Activated naive CD8-positive, alpha-beta T cell (primary cell): Measurements from ENCODE around the gene NDUFB2.
A peak's percentile ranks its signal among the peaks of the same experiment; 100 is the strongest.
"Not testable (repeated sequence)": the region's sequence is repeated elsewhere in the genome, so short reads cannot be mapped to it uniquely, and the experiment has no call there.

Source experiments
- H3K27ac Mint-ChIP-seq: one replicate; pipeline ENCODE4 v1.8.0; 2021; ENCODE audit warnings: mixed read lengths
- H3K27me3 Mint-ChIP-seq: one replicate; pipeline ENCODE4 v1.8.0; 2021; ENCODE audit warnings: mixed read lengths
- H3K36me3 Mint-ChIP-seq: one replicate; pipeline ENCODE4 v1.8.0; 2021; ENCODE audit warnings: mixed read lengths
- H3K4me1 Mint-ChIP-seq: one replicate; pipeline ENCODE4 v1.8.0; 2021; ENCODE audit warnings: low read depth, mixed read lengths
- H3K4me3 Mint-ChIP-seq: one replicate; pipeline ENCODE4 v1.8.0; 2021; ENCODE audit warnings: mild to moderate bottlenecking, mixed read lengths
- H3K9me3 Mint-ChIP-seq: one replicate; pipeline ENCODE4 v1.8.0; 2021; ENCODE audit warnings: low read depth, mixed read lengths

NDUFB2 gene

DNA sequence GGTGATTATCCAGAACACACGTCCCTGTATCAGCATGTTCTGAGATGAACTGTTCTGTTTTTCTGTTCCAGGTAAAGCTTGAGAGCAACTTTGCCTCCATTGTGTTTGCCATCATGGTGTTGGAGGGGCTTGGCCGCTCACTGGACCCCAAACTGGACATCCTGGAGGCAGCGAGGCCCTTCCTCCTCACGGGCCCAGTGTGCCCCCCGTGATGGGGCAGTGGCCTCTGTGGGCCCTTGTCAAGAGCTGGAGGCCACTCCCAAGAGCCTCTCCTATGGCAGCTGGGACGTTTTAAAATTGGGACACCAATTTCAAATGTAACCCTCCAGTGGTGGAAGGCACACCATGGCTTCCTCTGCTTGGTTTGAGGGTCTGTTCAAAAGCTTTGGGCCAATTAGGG lies 1.9 kb upstream of the NDUFB2 start:
- Mint-ChIP-seq H3K4me1 (peaks cover 23% of the 10 kb centered on the region), H3K9me3 (no peaks in the 10 kb centered on the region), H3K36me3 (peaks cover 4% of the 10 kb centered on the region), H3K4me3 (no peak overlapping the region), H3K27me3 (no peaks in the 10 kb centered on the region), H3K27ac (no peak overlapping the region)

DNA sequence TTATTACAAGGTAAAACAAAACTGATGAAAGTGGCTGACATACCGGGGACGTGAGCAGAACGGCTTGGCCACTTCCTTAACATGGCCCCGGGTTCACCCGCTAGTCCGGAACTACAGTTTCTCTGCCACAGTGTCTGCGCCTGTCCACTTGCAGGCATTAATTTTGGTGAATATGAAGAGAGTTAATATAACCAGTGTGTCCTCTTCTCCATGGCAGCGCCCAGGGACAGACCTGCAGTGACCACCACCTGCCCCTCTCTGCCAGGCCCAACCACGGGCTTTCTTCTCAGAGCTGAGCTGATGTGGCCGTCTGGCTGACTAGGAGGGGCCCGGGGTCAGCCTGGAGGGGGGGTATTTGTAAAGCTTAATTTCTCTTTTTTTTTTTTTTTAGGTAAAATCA lies 1.1 kb upstream of the NDUFB2 start:
- Mint-ChIP-seq H3K4me1 (peaks cover 28% of the 10 kb centered on the region), H3K27ac (no peak overlapping the region), H3K27me3 (no peaks in the 10 kb centered on the region), H3K9me3 (no peaks in the 10 kb centered on the region), H3K4me3 (no peak overlapping the region), H3K36me3 (peaks cover 4% of the 10 kb centered on the region)

DNA sequence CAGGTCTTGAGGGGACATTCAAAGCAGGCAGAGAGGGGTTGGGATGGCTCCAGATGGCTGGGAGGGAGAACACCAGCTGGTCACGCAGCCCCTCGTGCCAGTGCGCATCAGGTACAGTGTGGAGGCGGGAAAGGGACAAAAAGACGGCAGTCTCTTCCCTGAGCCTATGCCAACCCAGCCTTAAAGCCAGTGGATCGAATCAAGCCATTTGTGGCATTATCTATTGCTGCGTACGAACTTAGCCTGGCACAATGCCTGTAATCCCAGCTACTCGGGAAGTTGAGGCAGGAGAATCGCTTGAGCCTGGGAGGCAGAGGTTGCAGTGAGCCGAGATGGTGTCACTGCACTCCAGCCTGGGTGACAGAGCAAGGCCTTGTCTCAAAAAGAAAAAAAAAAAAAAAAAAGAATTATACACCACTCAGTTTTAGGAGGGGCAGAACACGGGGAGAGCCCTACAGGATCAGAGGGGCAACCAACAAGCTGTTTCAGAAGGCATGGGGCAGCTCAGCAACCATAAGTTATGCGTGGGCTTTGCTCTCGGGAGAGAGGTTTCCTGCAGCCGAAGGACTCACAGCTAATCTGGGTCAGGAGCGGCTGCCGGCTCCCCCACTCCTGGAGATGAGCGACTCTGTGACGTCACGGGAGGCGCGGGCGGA lies 356 bp upstream of the NDUFB2 start:
- Mint-ChIP-seq H3K36me3 (peaks cover 4% of the 10 kb centered on the region), H3K27me3 (no peaks in the 10 kb centered on the region), H3K4me3 (peak overlapping the region; percentile 92)

DNA sequence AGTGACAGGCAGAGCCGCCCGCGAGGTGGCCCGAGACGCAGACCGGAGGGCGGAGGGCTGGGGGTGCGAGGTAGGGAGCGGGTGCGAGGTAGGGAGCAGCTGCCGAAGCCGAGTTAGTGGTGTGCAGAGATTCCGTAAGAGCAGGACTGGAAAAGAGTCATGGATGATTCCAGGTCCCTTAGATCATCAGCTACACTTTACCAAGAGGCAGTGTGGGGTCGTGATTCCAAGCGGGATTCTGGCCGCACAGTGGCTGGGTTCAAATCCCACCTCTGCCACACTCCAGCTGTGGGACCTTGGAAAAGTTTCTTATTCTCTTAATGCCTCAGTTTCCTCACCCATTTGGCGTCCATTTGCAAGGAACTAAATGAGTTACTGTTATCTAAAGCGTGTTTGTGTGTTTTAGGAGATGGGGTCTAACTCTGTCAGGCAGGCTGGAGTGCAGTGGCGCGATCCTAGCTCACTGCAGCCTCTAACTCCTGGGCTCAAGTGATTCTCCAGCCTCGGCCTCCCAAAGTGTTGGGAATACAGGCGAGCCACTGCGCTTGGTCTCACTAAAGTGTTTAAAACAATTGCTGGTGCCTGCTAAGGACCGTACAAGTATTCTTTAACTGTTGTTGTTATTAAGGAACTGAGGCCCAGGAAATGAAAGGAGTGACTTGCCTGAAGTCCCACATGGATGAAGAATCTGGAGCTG lies 1.1 kb downstream of the NDUFB2 start:
- H3K27ac Mint-ChIP-seq = peak overlapping the region; percentile 93
- peaks cover 34% of the 10 kb centered on the region for H3K4me1 Mint-ChIP-seq
- peak overlapping the region; percentile 92 for H3K4me3 Mint-ChIP-seq
- H3K36me3 Mint-ChIP-seq = peaks cover 4% of the 10 kb centered on the region
- H3K9me3 Mint-ChIP-seq = no peaks in the 10 kb centered on the region
- no peaks in the 10 kb centered on the region for H3K27me3 Mint-ChIP-seq

More for the DNA sequence above, 356 bp upstream of the NDUFB2 start:
- Mint-ChIP-seq H3K9me3 (no peaks in the 10 kb centered on the region), H3K4me1 (peaks cover 31% of the 10 kb centered on the region), H3K27ac (peak overlapping the region; percentile 93)

GRCh38 chr7:140698477-140698876 lies 2.0 kb downstream of the NDUFB2 start:
- Mint-ChIP-seq H3K9me3 (no peaks in the 10 kb centered on the region), H3K4me3 (peak overlapping the region; percentile 92), H3K36me3 (peaks cover 4% of the 10 kb centered on the region), H3K4me1 (peaks cover 38% of the 10 kb centered on the region), H3K27me3 (no peaks in the 10 kb centered on the region), H3K27ac (peak overlapping the region; percentile 93)

- Mint-ChIP-seq H3K4me1 (peaks cover 28% of the 10 kb centered on the region), H3K4me3 (no peak overlapping the region), H3K27ac (no peak overlapping the region), H3K27me3 (no peaks in the 10 kb centered on the region), H3K36me3 (peaks cover 9% of the 10 kb centered on the region), H3K9me3 (no peaks in the 10 kb centered on the region)
Observed at GRCh38 chr7:140702774-140703173, 6.3 kb downstream of the NDUFB2 start.

DNA sequence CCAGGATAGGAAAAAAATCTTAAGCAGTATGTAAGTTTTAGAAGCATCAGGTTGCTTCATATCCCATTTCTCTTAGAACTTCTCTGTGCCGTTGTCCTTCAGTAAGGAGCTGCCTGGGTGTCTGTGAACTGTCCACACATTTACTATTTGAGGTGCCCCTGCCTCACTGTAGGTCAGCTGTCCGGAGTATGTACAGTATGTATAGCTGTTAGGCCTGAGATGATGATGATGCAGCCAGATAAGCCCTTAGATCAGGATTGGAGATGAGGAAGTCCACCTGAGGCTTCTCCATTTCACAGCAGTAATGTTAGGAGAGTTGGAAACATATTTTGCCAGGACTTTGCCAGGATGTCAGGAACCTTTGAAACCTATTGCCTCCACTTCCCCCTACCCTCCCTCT lies 7.7 kb downstream of the NDUFB2 start:
- Mint-ChIP-seq H3K36me3 (peaks cover 5% of the 10 kb centered on the region), H3K4me1 (peaks cover 19% of the 10 kb centered on the region), H3K4me3 (no peak overlapping the region), H3K27me3 (no peaks in the 10 kb centered on the region), H3K9me3 (no peaks in the 10 kb centered on the region), H3K27ac (no peak overlapping the region)

- Mint-ChIP-seq H3K4me1 (peaks cover 5% of the 10 kb centered on the region), H3K36me3 (peaks cover 9% of the 10 kb centered on the region), H3K4me3 (no peak overlapping the region), H3K9me3 (no peaks in the 10 kb centered on the region), H3K27me3 (no peaks in the 10 kb centered on the region), H3K27ac (no peak overlapping the region)
Observed at GRCh38 chr7:140707132-140707531, 10.6 kb downstream of the NDUFB2 start.

GRCh38 chr7:140708764-140709163 lies 12.3 kb downstream of the NDUFB2 start:
- not testable (repeated sequence) for H3K4me1 Mint-ChIP-seq, H3K9me3 Mint-ChIP-seq, H3K4me3 Mint-ChIP-seq, H3K27ac Mint-ChIP-seq, H3K36me3 Mint-ChIP-seq, H3K27me3 Mint-ChIP-seq

GRCh38 chr7:140712392-140712791 lies 15.9 kb downstream of the NDUFB2 start:
- not testable (repeated sequence) for H3K4me3 Mint-ChIP-seq, H3K27ac Mint-ChIP-seq, H3K27me3 Mint-ChIP-seq, H3K36me3 Mint-ChIP-seq, H3K4me1 Mint-ChIP-seq, H3K9me3 Mint-ChIP-seq

DNA sequence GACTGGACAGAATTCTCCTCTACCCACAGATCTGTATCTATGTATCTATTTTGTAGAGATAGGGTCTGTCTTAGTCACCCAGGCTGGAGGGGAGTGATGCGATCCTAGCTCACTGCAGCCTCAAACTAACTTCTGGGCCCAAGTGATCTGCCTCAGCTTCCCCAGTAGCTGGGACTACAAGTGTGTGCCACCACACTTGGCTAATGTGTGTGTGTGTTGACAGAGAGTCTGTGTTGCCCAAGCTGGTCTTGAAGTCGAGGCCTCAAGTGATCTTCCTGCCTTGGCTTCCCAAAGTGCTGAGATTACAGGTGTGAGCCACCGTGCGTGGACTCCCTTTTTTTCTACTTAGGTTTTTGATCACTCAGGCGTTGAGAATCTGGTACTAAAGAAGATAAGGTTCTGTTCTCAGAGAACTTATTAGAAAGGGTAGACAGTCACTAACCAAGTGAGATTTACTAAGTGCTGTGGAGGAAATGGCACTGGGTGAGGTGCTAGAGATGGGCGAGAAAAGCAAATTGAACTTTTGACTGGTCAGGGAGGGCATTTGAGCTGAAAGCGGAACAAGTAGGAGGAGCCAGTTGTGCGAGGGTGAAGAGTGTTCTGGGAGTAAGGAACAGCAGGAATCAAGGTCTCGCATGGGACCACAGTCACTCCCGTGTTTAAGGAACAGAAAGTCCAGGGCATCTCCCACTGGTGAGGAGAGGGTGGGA lies 18.0 kb downstream of the NDUFB2 start:
- H3K4me3 Mint-ChIP-seq = no peak overlapping the region
- H3K27me3 Mint-ChIP-seq = no peaks in the 10 kb centered on the region
- H3K4me1 Mint-ChIP-seq = peaks cover 2% of the 10 kb centered on the region
- H3K36me3 Mint-ChIP-seq = peaks cover 8% of the 10 kb centered on the region
- no peaks in the 10 kb centered on the region for H3K9me3 Mint-ChIP-seq
- H3K27ac Mint-ChIP-seq = no peak overlapping the region

- no peak overlapping the region for H3K4me3 Mint-ChIP-seq
- no peak overlapping the region for H3K27ac Mint-ChIP-seq
- H3K4me1 Mint-ChIP-seq = peaks cover 22% of the 10 kb centered on the region
- H3K9me3 Mint-ChIP-seq = no peaks in the 10 kb centered on the region
- no peaks in the 10 kb centered on the region for H3K27me3 Mint-ChIP-seq
- H3K36me3 Mint-ChIP-seq = peaks cover 1% of the 10 kb centered on the region
Observed at GRCh38 chr7:140719721-140720120, 23.2 kb downstream of the NDUFB2 start.

- H3K9me3 Mint-ChIP-seq = no peaks in the 10 kb centered on the region
- peaks cover 22% of the 10 kb centered on the region for H3K4me1 Mint-ChIP-seq
- no peaks in the 10 kb centered on the region for H3K36me3 Mint-ChIP-seq
- no peaks in the 10 kb centered on the region for H3K27me3 Mint-ChIP-seq
- no peak overlapping the region for H3K27ac Mint-ChIP-seq
- no peak overlapping the region for H3K4me3 Mint-ChIP-seq
Observed at GRCh38 chr7:140722254-140722653, 25.7 kb downstream of the NDUFB2 start.

DNA sequence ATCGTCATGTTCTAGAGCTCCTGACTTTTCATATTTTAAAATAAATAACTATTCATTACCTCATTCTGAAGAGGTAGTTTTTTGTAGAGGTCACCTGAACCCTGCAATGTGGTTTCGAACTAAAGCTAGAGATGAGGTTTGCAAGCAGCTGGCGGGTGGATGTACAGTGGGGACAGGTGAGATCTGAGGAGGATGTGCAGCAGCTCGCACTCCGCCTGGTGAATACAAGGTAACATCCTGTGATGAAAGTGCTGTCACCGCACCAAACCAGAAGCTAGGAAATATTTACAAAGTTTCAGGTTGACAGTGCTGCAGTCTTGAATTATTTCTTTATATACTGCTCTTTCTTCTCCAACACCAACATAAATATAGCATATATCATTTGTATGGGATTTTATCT lies 26.5 kb downstream of the NDUFB2 start:
- peak overlapping the region; percentile 61 for H3K4me3 Mint-ChIP-seq
- no peaks in the 10 kb centered on the region for H3K36me3 Mint-ChIP-seq
- H3K27ac Mint-ChIP-seq = peak overlapping the region; percentile 87
- H3K9me3 Mint-ChIP-seq = no peaks in the 10 kb centered on the region
- H3K27me3 Mint-ChIP-seq = no peaks in the 10 kb centered on the region
- H3K4me1 Mint-ChIP-seq = peaks cover 22% of the 10 kb centered on the region

GRCh38 chr7:140723574-140723973 lies 27.1 kb downstream of the NDUFB2 start:
- Mint-ChIP-seq H3K9me3 (no peaks in the 10 kb centered on the region), H3K4me3 (peak overlapping the region; percentile 41), H3K4me1 (peaks cover 22% of the 10 kb centered on the region), H3K36me3 (no peaks in the 10 kb centered on the region), H3K27ac (peak overlapping the region; percentile 87), H3K27me3 (no peaks in the 10 kb centered on the region)
